GM19023 (cell line): ENCODE measurements around the gene ITPKB.

Source experiments
- ATAC-seq: cut with Tn5 transposase; IDR thresholded peaks from one replicate; pipeline ENCODE4 v1.9.1; 2021; ENCODE audit warnings: mild to moderate bottlenecking, moderate library complexity; ENCODE audit not compliant: unreplicated experiment

The ITPKB gene

DNA sequence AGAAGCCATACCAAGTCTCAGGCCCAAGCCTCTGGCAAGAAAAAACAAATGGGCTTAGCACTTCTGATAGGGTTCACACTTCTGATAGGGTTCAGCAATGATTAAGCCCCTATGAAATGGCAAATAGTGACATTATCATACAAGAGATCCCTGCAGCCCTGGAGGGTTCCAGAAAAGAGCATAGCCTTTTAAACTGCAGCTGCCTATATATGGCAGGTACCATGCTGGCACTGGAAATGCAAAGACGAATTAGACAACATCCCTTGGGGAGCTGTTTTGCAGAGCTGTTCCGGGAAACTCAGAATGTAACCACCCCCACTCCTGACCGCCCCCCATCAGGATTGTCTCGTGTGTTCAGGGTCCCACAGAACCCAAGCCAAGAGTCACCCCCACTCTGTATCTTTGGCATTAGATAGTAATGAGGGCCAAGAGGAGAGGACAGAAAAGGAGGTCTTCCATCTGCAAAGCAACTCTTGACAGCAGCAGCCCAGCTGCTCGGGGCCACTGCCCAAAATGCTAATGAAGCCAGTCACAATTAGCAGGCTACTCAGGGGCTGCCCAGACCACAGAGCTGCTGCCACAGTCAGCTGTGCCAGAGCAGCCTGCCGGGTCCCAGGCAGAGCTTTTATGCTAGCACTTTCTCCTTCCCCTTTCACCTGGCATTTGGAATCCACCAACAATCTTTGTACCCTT, 50.9 kb downstream of the ITPKB start:
- ATAC-seq, result no peak

DNA sequence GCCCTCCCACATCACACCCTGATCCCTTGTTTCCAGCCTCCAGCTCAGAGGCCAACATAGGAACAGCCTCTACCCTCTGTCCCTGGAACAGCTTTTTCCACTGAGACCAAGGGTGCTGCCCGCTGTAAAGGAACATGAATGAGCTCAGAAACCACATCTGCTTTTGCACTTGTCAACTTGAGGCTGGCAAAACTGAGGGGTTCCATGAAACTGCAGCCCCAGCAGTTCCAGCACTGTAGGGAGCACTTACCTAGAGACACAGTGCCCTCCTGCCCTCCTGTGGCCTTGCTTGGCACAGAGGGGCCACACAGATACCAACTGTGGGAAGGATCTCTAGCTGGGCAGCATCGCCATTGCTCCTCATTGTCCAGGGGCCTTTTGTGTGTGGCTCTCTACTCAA, 51.7 kb downstream of the ITPKB start:
- ATAC-seq, result no peak

DNA sequence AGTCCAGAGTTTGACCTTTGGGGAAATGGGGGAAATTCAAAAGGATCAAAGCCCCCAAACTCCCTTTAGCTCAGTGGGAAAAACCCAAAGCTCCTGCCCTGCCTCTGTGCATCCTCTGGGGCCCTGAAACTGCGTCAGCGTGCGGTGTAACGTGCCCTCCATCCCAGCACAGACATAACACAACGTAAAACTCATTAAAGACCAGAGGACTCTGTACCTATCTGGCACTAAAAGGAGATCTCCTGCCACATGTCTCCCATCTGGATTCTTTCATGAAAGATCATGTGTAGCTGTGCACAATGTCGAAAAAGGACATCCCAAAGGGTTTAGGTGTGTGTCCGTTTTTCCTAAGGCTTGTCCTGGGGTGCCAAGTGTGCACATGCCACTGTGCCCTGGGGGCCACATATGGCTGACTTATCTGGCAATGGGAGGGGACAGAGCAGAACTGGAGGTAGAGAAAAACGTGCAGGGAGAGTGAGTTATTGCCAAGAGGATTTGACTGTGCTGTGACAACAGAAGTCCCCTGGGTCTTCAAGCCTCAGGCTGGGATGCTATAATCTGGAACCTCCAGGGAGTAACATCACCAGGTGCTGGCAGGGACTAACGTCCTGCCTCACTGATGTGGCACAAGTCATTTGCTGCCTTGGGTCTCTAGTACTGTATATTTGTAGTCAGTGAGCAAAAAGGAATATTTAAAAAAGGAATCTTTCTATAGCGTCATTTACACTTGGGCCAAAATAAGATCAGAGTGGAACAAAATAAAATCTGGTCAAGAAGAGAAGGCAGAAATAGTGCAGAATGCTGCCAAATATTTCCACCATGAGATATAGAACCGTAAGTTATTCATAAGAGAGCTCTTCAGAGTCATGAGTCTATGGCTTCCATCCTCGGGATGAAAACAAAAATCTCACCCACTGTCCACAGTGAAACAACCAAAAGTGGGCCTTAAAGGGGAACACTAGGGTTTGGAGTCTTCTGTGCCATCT, 52.3 kb downstream of the ITPKB start:
- ATAC-seq, result no peak

DNA sequence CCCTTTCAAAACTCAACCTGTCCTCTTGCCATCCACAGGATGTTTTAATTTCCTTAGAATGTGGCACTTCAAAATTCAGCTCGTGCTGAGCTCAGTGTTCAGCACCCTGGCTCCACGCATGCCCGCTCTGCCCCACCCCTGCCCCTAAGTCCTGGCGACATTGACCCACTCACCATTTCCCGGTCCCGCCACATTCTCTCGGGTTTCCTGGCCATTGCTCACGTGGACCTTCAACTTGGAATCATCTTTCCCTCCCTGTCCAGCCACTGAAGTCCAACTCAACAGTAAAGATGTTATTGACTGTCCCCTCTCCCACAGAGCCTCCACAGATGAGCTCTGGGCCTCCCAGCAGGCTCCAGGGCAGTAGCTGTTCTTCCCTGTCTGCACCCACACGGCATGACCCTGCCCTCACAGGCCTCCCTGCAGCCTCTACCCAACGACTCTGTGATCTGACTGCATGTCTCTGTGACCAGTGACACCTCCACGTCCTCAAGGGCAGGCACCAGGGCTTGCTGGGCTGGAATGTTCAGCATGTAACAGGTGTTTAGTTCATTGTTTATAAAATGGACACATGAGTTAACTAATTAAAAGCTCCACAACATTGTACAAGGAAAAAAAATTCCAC, 53.8 kb downstream of the ITPKB start:
- no peak for ATAC-seq

DNA sequence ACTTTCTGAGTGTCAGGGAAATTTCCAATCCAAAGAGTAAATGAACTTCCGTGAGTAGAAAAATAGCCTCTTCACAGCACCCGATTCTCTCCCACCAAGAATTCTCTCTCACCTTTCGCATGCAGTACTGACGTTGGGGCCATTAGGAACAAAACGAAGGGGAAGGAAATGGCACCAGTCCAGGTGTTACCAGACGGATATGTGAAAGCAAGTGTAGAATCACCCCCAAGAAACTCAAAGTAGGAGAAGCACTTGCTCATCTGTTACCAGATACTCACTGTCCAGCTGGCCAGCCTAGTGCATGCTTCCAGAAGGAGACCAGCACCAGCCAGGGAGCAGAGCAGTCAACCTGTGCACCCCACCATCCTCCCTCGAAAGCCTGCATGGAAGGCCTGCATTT, 55.1 kb downstream of the ITPKB start:
- no peak for ATAC-seq

DNA sequence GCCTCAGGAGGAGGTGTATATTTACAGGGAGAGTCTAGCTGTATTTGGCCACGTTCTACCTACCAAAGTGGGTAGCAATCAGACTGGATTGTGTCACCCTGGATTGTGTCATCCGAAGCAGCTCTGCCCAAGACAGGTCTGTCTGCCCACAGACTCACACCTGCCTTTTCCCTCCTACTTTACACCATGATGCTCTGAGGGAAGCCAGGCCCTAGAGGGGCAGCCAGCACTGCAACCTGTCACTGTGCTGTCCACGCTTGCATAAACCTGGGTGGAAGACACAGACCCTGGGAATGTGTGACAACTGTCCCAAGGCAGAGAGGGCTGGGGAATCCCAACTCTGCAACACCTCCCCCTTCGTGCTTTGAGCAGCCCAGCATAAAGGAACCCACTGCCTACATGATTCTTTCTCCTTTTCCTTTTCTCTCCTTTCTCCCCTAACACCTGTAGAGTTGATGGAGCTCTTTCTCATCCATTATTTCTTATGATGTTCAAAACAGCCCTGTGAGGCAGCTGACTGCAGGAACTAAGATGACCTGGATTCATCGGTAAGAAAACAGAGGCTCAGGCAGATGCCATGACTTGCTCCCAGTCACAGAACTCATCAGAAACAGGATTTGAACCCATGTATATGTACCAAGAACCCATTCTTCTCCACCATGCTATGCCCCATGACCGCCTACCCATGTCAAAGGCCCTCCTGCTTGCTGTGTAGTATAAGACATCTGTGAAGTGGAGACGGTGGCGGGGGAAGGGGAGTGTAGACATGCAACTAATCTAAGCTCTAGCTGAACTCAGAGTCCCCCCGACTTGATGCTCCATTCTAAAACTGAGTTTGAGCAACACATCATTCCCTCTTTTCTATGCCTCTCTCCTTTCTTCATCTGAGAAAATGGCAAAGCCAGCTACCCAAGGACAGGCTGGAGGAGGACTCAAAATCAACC, 55.9 kb downstream of the ITPKB start:
- no peak for ATAC-seq

DNA sequence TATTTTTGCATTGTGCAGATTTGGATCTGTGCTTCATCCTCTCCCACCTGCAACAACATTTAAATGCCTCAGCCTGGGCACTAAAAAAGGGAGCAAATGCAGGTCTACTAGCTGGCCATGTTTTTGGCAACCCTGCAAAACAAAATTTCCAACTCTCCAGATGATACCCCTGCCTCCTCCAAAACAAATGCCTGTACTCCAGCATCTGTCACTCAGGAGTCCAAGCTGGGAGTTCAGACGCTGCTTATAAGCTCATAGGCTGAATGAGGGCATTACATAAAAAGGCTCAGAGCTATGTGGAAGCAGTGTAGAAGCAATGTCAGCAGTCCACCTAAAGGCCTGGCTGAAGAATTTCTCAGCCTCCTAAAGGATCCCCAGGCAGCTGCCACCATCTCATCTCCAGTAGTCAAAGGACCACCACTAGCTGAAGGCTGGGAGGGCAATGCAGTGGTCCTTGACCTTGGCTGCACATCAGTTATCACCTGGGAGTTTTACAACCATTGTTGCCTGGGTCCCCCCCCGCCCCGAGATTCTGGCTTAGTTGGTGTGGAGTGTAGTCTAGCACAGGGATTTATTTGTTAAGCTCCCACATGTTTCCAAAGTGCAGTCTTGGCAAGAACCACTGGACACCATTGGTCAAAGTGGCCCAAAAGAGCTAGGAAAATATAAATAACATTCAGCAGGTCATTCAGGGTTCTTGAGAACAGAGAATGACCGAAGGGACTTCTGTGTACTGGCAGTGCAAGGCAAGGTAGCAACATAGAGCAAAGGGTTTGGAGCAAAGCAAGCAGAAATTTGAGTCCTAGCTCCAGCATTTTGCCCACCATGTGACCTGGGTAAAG, 57.2 kb downstream of the ITPKB start:
- ATAC-seq, result no peak

DNA sequence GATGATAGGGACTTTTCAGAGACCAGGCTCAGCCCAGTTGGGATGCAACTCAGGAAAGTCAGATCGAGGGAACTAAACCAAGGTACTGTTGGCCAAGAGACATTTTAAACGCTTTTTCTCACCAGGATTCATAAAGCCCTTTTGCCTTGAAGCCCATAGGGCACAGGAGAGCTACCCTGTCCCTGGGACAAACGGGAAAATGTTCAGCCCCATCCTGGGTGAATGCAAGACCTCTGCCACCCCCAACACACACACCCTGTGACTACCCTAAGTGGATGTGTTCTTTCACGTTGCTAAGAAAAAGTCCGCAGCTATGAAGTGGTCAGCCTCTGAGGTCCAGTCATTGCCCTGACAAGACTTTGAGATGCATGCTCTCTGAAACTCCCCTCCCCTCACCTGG, 58.4 kb downstream of the ITPKB start:
- ATAC-seq, result no peak

DNA sequence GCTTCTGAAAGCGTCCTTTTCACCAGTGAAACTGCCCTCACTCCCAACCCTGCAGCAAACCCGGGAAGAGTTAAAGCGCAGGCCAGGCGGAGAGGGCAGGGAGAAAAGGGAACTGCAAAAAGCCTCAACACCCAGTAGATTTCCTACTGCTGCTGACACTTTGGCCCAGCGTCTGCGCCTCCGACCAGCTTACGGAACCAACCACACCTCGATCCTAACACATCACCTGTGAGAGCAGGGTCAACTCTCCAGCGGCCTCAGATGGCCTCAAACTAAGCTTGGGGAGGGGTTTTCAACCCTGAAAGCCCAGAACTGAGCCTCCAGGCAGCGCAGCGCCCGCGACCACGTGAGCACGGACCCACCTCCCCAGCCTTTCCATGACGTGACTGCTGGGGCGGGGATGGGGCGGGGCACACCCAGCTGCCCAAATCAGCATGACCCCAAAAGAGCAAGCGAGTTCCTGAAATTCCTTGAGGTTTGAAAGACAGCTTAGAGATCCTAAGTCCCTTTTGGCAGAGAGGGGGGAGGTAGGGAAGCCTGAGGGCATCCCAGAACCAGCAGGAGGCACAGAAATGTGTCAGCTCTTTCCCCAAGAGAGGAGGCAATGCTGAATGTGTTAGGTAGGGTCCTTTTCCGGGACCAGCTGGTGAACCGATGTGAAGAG, 59.1 kb downstream of the ITPKB start:
- peak; percentile 61 for ATAC-seq

DNA sequence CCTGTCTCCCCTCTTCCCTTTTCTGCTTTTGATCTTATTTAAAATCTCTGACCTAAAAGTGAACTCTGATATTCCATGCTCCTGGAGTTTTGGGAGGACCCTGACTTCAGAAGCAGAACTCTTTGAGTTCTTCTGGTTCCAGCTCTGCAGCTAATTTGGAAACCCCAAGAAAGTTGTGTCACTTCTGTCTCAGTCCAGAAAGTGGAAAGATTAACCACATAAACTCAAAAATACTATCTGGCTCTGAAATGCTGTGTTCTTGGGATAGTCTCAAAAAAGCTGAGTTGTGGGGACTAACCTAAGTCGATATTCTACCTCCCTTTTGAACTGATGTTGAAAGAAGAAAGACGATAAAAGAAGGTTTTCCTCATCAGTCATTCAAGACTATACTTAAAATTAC, 59.8 kb downstream of the ITPKB start:
- ATAC-seq, result no peak

DNA sequence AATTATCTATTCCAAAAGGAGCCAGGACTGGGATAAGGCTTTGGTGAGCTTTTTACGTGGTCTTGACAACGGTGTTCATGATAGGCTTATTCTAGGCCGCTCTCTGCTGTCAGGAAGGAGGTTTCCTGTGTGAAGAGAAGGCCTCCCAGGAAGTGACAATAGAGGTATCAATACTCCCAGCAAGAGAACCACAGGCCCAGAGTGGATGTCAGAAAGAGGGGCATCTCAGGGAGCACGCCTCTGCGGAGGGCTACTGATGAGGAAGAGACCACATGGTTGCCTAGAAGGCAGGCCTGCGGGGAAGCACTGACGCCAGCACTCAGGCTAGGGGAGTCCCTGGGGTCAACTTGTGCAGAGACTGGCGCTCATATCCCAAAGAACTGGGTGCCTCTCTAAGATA, 60.4 kb downstream of the ITPKB start:
- no peak for ATAC-seq

DNA sequence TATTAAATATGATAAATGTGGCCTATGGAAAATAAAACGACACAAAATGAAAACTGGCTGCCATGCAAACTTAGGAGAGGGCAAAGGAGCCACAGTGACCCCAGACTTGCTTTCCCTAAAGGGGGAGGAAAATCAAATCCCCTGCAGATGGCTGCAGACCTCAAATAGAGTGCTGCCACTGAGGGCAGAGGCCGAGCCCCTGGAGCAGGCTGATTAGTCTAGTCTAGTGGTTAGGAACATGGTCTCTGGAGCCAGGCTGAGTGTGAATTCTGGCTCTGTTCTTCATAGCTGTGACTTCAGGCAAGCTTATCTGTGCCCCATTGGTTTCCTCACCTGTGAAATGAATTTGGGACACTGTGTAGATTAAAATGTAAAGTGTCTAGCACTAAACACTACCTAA, 60.8 kb downstream of the ITPKB start:
- ATAC-seq, result no peak

DNA sequence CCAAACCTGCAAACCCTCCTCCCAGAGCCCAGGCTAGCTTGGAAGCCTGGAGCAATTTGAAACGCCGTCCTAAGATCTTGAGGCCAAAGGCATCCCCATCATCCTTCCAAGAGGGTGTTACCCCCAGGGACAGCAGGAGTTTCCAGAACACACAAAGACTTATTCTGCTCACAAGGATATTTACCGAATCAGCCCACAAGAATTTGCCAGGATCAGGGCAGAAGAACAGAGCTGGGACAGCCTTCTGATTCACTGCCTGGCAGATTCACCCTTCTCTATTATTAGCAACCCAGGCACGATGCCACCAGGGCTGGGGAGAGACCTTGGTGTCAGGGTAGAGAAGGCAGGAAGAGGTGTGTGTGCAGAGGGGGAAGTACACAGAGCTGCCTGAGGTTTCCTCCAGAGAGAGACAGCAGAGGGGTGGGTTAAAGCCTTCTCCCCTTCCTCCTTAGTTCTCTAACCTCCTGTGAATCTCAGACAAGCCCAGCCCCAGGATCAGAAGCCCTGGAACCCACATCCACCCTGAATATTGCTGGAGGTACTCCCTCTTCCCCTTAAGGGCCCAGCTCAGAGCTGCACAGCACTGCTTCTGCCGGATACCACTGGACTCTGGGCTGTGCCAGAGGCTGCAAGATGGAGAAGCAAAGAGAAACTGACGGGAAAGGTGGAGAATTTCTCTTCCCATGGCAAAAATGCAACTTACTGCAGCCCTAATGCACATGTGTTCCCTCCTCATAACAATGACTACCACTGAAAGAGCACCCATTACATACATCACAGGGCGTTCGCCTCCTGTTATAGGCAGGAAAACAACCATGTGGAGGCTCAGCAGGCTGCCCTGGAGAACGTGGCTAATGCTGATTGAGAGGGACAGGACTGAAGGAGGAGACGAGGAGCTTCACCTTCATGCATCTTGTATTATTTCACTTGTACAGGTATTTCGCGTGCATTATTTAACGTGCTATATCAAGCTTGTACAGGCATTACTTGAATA, 61.8 kb downstream of the ITPKB start:
- ATAC-seq, result peak; percentile 31

DNA sequence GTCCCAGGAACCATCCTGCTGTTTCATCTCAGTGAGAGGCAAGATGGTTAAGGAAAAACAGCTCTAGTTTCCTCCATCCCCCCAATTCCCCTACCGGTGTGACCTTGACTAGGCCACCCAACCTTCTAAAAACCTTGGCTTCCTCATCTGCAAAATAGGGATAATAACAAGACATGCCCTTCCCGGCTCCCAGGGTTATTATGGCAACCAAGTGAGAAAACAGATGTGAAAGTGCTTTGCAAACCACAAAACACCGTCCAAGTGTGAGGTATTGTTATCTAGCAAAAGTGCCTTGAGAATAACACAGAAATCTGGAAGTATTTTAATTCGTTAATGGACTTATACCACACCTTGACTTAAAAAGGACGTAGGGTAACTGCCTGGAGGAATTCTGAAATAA, 62.7 kb downstream of the ITPKB start:
- no peak for ATAC-seq

DNA sequence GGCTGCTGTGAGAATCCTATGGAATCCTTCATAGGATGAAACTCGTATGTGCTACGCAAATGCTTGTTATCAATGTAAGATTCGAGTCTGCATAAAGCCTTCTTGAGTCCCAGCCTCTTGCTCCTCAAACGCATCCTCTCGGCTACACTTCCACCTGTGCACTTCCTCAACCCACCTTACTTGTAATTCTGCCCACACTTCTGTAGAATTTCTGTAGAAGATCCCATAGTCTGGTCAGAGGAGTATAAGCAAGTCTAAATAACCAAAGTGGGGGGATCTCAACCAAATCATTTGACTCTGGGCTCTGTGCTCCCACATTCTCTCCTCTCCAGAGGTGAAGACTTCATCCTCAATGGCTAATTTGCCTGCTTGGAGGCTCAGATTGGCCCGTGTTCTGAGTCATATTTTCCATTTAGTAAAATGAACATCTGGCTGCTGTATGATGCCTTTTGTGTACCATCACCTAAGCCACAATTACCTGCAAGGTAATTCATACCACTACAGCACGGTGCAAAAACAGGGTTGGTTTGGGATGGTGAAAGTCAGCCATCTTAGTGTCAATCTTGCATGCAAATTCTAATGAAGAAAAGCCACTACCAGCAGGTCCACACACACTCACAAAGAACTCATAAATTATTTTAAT, 63.2 kb downstream of the ITPKB start:
- ATAC-seq, result no peak

DNA sequence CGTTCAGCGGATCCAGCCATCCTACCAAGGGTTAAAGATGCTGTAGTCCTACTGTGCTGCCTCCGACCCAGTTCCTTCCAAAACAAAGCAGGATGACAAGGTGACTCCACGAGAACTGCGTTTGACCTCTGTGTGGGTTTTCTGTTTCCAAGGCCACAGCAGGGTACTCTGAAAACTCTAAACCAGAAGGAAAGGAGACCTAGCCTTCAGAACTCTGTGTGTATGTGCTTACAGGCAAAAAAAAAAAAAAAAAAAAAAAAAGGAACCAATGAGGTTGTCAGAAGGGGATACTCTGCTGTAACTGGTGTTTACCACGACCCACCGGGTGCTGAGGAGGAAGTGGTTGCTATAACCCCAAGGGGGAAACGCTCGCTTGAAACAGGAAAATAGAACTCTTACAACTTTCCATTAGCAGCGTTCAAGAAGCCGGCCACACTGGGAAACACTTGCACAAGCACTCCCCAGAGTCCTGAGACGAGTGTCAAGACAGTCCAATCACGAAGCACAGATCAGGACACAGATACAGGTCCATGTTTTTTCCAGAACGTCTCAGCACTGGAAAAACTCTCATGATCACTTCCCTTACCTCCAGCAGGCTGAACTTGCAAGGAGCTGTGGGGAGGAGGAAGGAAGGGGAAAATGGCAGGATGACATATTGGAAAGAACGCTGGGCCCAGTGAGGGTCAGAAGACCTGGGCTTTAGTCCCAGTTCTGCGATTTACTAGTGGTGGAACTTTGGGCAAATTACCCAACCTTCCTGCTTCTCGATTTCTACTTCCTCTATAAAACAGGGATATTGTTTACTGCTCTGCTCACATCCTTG, 64.0 kb downstream of the ITPKB start:
- ATAC-seq, result peak; percentile 64

DNA sequence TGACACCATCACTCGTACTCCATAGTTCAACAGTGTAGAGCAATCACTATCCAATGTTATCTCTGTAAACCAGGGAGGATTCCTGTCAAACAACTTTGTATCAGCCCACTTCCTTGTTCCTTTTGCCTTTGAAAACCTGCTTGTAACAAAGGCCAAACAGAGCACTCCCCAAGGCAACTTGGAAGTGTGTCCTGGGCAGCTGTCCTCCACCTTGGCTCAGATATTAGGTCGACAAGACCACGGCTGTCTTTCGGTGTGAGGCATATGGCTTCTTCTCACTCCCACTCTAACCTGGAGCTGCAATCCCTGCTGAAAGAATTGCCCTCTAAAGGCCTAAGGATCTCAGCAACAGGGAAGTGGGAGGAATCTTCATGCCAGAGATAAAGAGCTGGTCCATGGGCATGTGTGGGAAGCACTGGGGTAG, 66.7 kb downstream of the ITPKB start:
- no peak for ATAC-seq
